ENCODE results near the gene LY6G6C. TPM values are rescaled to one million over a fixed set of nuclear protein-coding genes. Genes with fewer than 3 reads are reported as not detected.

LY6G6C gene
- total RNA-seq, 1 experiment from 2014 or later, result not detected

GRCh38 chr6:31750411-31751022 is 29.0 kb upstream of the LY6G6C start:
- Histone ChIP-seq H4K20me1 (ENCODE audit: insufficient read depth, low read depth, low read length) (no peaks in the 10 kb centered on the region), H3K4me3 (ENCODE audit: low read length) (no peak overlapping the region), H3K27me3 (ENCODE audit: low read length) (no peaks in the 10 kb centered on the region), H3K36me3 (ENCODE audit: insufficient read depth, low read length) (no peaks in the 10 kb centered on the region), H3K9me2 (replicated peaks; ENCODE audit: insufficient read depth, low read length) (no peaks in the 10 kb centered on the region), H3K9ac (ENCODE audit: low read length) (no peak overlapping the region), H2AFZ (ENCODE audit: low read length) (no peak overlapping the region), H3K9me3 (ENCODE audit: low read length) (no peaks in the 10 kb centered on the region), H3K27ac (ENCODE audit: low read length) (no peak overlapping the region), H3K4me1 (ENCODE audit: low read length) (no peaks in the 10 kb centered on the region), H3K79me2 (ENCODE audit: low read length) (no peaks in the 10 kb centered on the region), H3K4me2 (ENCODE audit: low read depth, low read length, poor library complexity, severe bottlenecking) (no peak overlapping the region)
- DNase-seq, result no peak

- Histone ChIP-seq H4K20me1 (ENCODE audit: insufficient read depth, low read depth, low read length) (no peaks in the 10 kb centered on the region), H3K27me3 (ENCODE audit: low read length) (no peaks in the 10 kb centered on the region), H3K36me3 (ENCODE audit: insufficient read depth, low read length) (no peaks in the 10 kb centered on the region), H3K4me1 (ENCODE audit: low read length) (no peaks in the 10 kb centered on the region), H2AFZ (ENCODE audit: low read length) (no peak overlapping the region), H3K27ac (ENCODE audit: low read length) (no peak overlapping the region), H3K9me3 (ENCODE audit: low read length) (no peaks in the 10 kb centered on the region), H3K4me3 (ENCODE audit: low read length) (no peak overlapping the region), H3K79me2 (ENCODE audit: low read length) (no peaks in the 10 kb centered on the region), H3K4me2 (ENCODE audit: low read depth, low read length, poor library complexity, severe bottlenecking) (no peak overlapping the region), H3K9me2 (replicated peaks; ENCODE audit: insufficient read depth, low read length) (no peaks in the 10 kb centered on the region), H3K9ac (ENCODE audit: low read length) (no peak overlapping the region)
- no peak for DNase-seq
Measured at GRCh38 chr6:31749301-31750036, 27.9 kb upstream of the LY6G6C start.

GRCh38 chr6:31744422-31744821 is 22.9 kb upstream of the LY6G6C start:
- Histone ChIP-seq H3K27ac (ENCODE audit: low read length) (no peak overlapping the region), H3K9me2 (replicated peaks; ENCODE audit: insufficient read depth, low read length) (no peaks in the 10 kb centered on the region), H3K27me3 (ENCODE audit: low read length) (no peaks in the 10 kb centered on the region), H3K36me3 (ENCODE audit: insufficient read depth, low read length) (0 out of 2 replicates have a peak, but pooled peaks cover 4% of the 10 kb centered on the region), H2AFZ (ENCODE audit: low read length) (no peak overlapping the region), H3K9ac (ENCODE audit: low read length) (no peak overlapping the region), H3K9me3 (ENCODE audit: low read length) (no peaks in the 10 kb centered on the region), H4K20me1 (ENCODE audit: insufficient read depth, low read depth, low read length) (no peaks in the 10 kb centered on the region), H3K4me3 (ENCODE audit: low read length) (no peak overlapping the region), H3K4me1 (ENCODE audit: low read length) (peaks cover 22% of the 10 kb centered on the region), H3K4me2 (ENCODE audit: low read depth, low read length, poor library complexity, severe bottlenecking) (no peak overlapping the region), H3K79me2 (ENCODE audit: low read length) (peaks cover 13% of the 10 kb centered on the region; the same call in 1 of the 2 replicates)
- DNase-seq, result no peak

GRCh38 chr6:31742894-31743293 is 21.3 kb upstream of the LY6G6C start:
- Histone ChIP-seq H3K4me1 (ENCODE audit: low read length) (peaks cover 37% of the 10 kb centered on the region), H3K9me3 (ENCODE audit: low read length) (no peaks in the 10 kb centered on the region), H3K9me2 (replicated peaks; ENCODE audit: insufficient read depth, low read length) (no peaks in the 10 kb centered on the region), H2AFZ (ENCODE audit: low read length) (no peak overlapping the region), H4K20me1 (ENCODE audit: insufficient read depth, low read depth, low read length) (no peaks in the 10 kb centered on the region), H3K27me3 (ENCODE audit: low read length) (no peaks in the 10 kb centered on the region), H3K4me2 (ENCODE audit: low read depth, low read length, poor library complexity, severe bottlenecking) (no peak overlapping the region), H3K36me3 (ENCODE audit: insufficient read depth, low read length) (0 out of 2 replicates have a peak, but pooled peaks cover 4% of the 10 kb centered on the region), H3K4me3 (ENCODE audit: low read length) (no peak overlapping the region), H3K9ac (ENCODE audit: low read length) (no peak overlapping the region), H3K27ac (ENCODE audit: low read length) (no peak overlapping the region), H3K79me2 (ENCODE audit: low read length) (peaks cover 13% of the 10 kb centered on the region; the same call in 1 of the 2 replicates)
- no peak for DNase-seq

GRCh38 chr6:31741815-31742214 is 20.3 kb upstream of the LY6G6C start:
- H3K9ac ChIP-seq (ENCODE audit: low read length), result no peak overlapping the region
- peaks cover 48% of the 10 kb centered on the region for H3K4me1 ChIP-seq (ENCODE audit: low read length)
- no peak overlapping the region for H3K4me2 ChIP-seq (ENCODE audit: low read depth, low read length, poor library complexity, severe bottlenecking)
- no peaks in the 10 kb centered on the region for H3K9me2 ChIP-seq (replicated peaks; ENCODE audit: insufficient read depth, low read length)
- H3K36me3 ChIP-seq (ENCODE audit: insufficient read depth, low read length), result 0 out of 2 replicates have a peak, but pooled peaks cover 4% of the 10 kb centered on the region
- DNase-seq, result no peak
- H4K20me1 ChIP-seq (ENCODE audit: insufficient read depth, low read depth, low read length), result no peaks in the 10 kb centered on the region
- no peak overlapping the region for H2AFZ ChIP-seq (ENCODE audit: low read length)
- peak overlapping the region; percentile 95; the same call in 1 of the 2 replicates for H3K27ac ChIP-seq (ENCODE audit: low read length)
- peaks cover 14% of the 10 kb centered on the region; the same call in 1 of the 2 replicates for H3K79me2 ChIP-seq (ENCODE audit: low read length)
- H3K27me3 ChIP-seq (ENCODE audit: low read length), result no peaks in the 10 kb centered on the region
- no peaks in the 10 kb centered on the region for H3K9me3 ChIP-seq (ENCODE audit: low read length)
- H3K4me3 ChIP-seq (ENCODE audit: low read length), result no peak overlapping the region

- Histone ChIP-seq H3K4me1 (ENCODE audit: low read length) (peaks cover 53% of the 10 kb centered on the region), H3K4me2 (ENCODE audit: low read depth, low read length, poor library complexity, severe bottlenecking) (peak overlapping the region; percentile 79), H3K9me3 (ENCODE audit: low read length) (no peaks in the 10 kb centered on the region), H3K4me3 (ENCODE audit: low read length) (peak overlapping the region; percentile 85), H3K9ac (ENCODE audit: low read length) (peak overlapping the region; percentile 83), H2AFZ (ENCODE audit: low read length) (no peak overlapping the region; the same call in 1 of the 2 replicates), H3K79me2 (ENCODE audit: low read length) (peaks cover 26% of the 10 kb centered on the region), H4K20me1 (ENCODE audit: insufficient read depth, low read depth, low read length) (no peaks in the 10 kb centered on the region), H3K27me3 (ENCODE audit: low read length) (no peaks in the 10 kb centered on the region), H3K27ac (ENCODE audit: low read length) (peak overlapping the region; percentile 95), H3K9me2 (replicated peaks; ENCODE audit: insufficient read depth, low read length) (no peaks in the 10 kb centered on the region), H3K36me3 (ENCODE audit: insufficient read depth, low read length) (0 out of 2 replicates have a peak, but pooled peaks cover 4% of the 10 kb centered on the region)
- peak; percentile 95 for DNase-seq
Measured at GRCh38 chr6:31740397-31741223, 19.1 kb upstream of the LY6G6C start.

GRCh38 chr6:31739639-31740396 is 18.3 kb upstream of the LY6G6C start, which contains the start of gene MSH5:
MSH5 (plus strand) TSS chr6:31740005; CDS start chr6:31740467, 462 bp downstream.
- Histone ChIP-seq H3K9ac (ENCODE audit: low read length) (peak within 1 kb of the TSS; percentile 83), H3K79me2 (ENCODE audit: low read length) (peaks cover 34% of the 10 kb centered on the region), H3K27me3 (ENCODE audit: low read length) (no peaks in the 10 kb centered on the region), H3K9me2 (replicated peaks; ENCODE audit: insufficient read depth, low read length) (no peaks in the 10 kb centered on the region), H3K4me2 (ENCODE audit: low read depth, low read length, poor library complexity, severe bottlenecking) (peak within 1 kb of the TSS; percentile 79), H3K4me1 (ENCODE audit: low read length) (peaks cover 55% of the 10 kb centered on the region), H3K36me3 (ENCODE audit: insufficient read depth, low read length) (0 out of 2 replicates have a peak, but pooled peaks cover 4% of the 10 kb centered on the region), H4K20me1 (ENCODE audit: insufficient read depth, low read depth, low read length) (no peaks in the 10 kb centered on the region), H3K9me3 (ENCODE audit: low read length) (no peaks in the 10 kb centered on the region), H2AFZ (ENCODE audit: low read length) (no peak within 1 kb of the TSS; the same call in 1 of the 2 replicates), H3K4me3 (ENCODE audit: low read length) (peak within 1 kb of the TSS; percentile 85), H3K27ac (ENCODE audit: low read length) (peak within 1 kb of the TSS; percentile 95)
- DNase-seq, result peak; percentile 100

All from Karpas-422 (cell line).